Activated CD4-positive, alpha-beta T cell treated with anti-CD3 and anti-CD28 coated beads, Interleukin-2, amount 10 ng/mL, durations not matched to agents 24 days and 14 days (primary cell): ENCODE measurements around the gene EIF1. TPM values are rescaled to one million over a fixed set of nuclear protein-coding genes. Genes with fewer than 3 reads are reported as not detected.

Experiments used
- DNase-seq: peaks from one replicate; pipeline ENCODE4 v3.0.0; 2022
- H3K27ac Mint-ChIP-seq: one replicate; pipeline ENCODE4 v1.8.0; 2022; ENCODE audit warnings: mild to moderate bottlenecking, mixed read lengths
- H3K27me3 Mint-ChIP-seq: one replicate; pipeline ENCODE4 v1.8.0; 2022; ENCODE audit warnings: mixed read lengths
- H3K36me3 Mint-ChIP-seq: one replicate; pipeline ENCODE4 v1.8.0; 2022; ENCODE audit warnings: low read depth, mild to moderate bottlenecking, mixed read lengths
- H3K4me1 Mint-ChIP-seq: one replicate; pipeline ENCODE4 v1.8.0; 2021; ENCODE audit warnings: mixed read lengths
- H3K4me3 Mint-ChIP-seq: one replicate; pipeline ENCODE4 v1.8.0; 2022; ENCODE audit warnings: mild to moderate bottlenecking, moderate library complexity, mixed read lengths
- H3K9me3 Mint-ChIP-seq: one replicate; pipeline ENCODE4 v1.8.0; 2021; ENCODE audit warnings: mixed read lengths
- intact Hi-C: fragments of 100-400 bp; cut with micrococcal nuclease; formaldehyde crosslinking; loops from one replicate; pipeline ENCODE4 v1.15.1; 2023
- total RNA-seq: library from RNA; stranded (reverse); gene quantifications from 2 replicates; pipeline ENCODE4 v1.2.3, GENCODE V29; 2022

Gene EIF1
- total RNA-seq, 1 donor from 2014 or later: 837 TPM

GRCh38 chr17:41651625-41652460 lies 36.8 kb upstream of the EIF1 start:
- Mint-ChIP-seq H3K4me3 (no peak overlapping the region), H3K9me3 (no peaks in the 10 kb centered on the region), H3K36me3 (no peaks in the 10 kb centered on the region), H3K27me3 (no peaks in the 10 kb centered on the region), H3K27ac (no peak overlapping the region), H3K4me1 (peaks cover 7% of the 10 kb centered on the region)
- DNase-seq: no peak
- intact Hi-C loops: no loop called here

- Mint-ChIP-seq H3K4me3 (no peak overlapping the region), H3K4me1 (peaks cover 9% of the 10 kb centered on the region), H3K9me3 (no peaks in the 10 kb centered on the region), H3K27ac (no peak overlapping the region), H3K36me3 (no peaks in the 10 kb centered on the region), H3K27me3 (no peaks in the 10 kb centered on the region)
- intact Hi-C loops: no loop called here
- no peak for DNase-seq
Observed at GRCh38 chr17:41652461-41652970, 36.2 kb upstream of the EIF1 start.

- H3K9me3 Mint-ChIP-seq: no peaks in the 10 kb centered on the region
- H3K4me1 Mint-ChIP-seq: peaks cover 5% of the 10 kb centered on the region
- no peak overlapping the region for H3K4me3 Mint-ChIP-seq
- intact Hi-C loops: no loop called here
- DNase-seq: no peak
- no peaks in the 10 kb centered on the region for H3K27me3 Mint-ChIP-seq
- no peaks in the 10 kb centered on the region for H3K36me3 Mint-ChIP-seq
- no peak overlapping the region for H3K27ac Mint-ChIP-seq
Observed at GRCh38 chr17:41653421-41653820, 35.3 kb upstream of the EIF1 start.

- DNase-seq: no peak
- no peaks in the 10 kb centered on the region for H3K27me3 Mint-ChIP-seq
Observed at GRCh38 chr17:41653892-41654677, 34.6 kb upstream of the EIF1 start.

GRCh38 chr17:41654678-41655607 lies 33.7 kb upstream of the EIF1 start:
- Mint-ChIP-seq H3K4me1 (peaks cover 3% of the 10 kb centered on the region), H3K36me3 (no peaks in the 10 kb centered on the region), H3K27me3 (no peaks in the 10 kb centered on the region), H3K27ac (no peak overlapping the region), H3K9me3 (no peaks in the 10 kb centered on the region), H3K4me3 (no peak overlapping the region)
- intact Hi-C loops: no loop called here
- no peak for DNase-seq

More at GRCh38 chr17:41653892-41654677, 34.6 kb upstream of the EIF1 start:
- intact Hi-C loops: no loop called here
- no peak overlapping the region for H3K27ac Mint-ChIP-seq
- no peaks in the 10 kb centered on the region for H3K9me3 Mint-ChIP-seq
- H3K36me3 Mint-ChIP-seq: no peaks in the 10 kb centered on the region
- no peak overlapping the region for H3K4me3 Mint-ChIP-seq
- peaks cover 3% of the 10 kb centered on the region for H3K4me1 Mint-ChIP-seq

- H3K4me1 Mint-ChIP-seq: peaks cover 3% of the 10 kb centered on the region
Observed at GRCh38 chr17:41655611-41656111, 33.0 kb upstream of the EIF1 start.

GRCh38 chr17:41656249-41657023 lies 32.2 kb upstream of the EIF1 start:
- no peaks in the 10 kb centered on the region for H3K9me3 Mint-ChIP-seq
- no peak overlapping the region for H3K4me3 Mint-ChIP-seq
- intact Hi-C loops: no loop called here
- peaks cover 3% of the 10 kb centered on the region for H3K4me1 Mint-ChIP-seq
- H3K27me3 Mint-ChIP-seq: no peaks in the 10 kb centered on the region
- H3K36me3 Mint-ChIP-seq: no peaks in the 10 kb centered on the region
- no peak for DNase-seq
- no peak overlapping the region for H3K27ac Mint-ChIP-seq

More at GRCh38 chr17:41655611-41656111, 33.0 kb upstream of the EIF1 start:
- no peak overlapping the region for H3K4me3 Mint-ChIP-seq
- no peak for DNase-seq
- H3K27me3 Mint-ChIP-seq: no peaks in the 10 kb centered on the region
- intact Hi-C loops: no loop called here
- H3K36me3 Mint-ChIP-seq: no peaks in the 10 kb centered on the region
- no peak overlapping the region for H3K27ac Mint-ChIP-seq
- H3K9me3 Mint-ChIP-seq: no peaks in the 10 kb centered on the region

- no peak overlapping the region for H3K4me3 Mint-ChIP-seq
- H3K9me3 Mint-ChIP-seq: no peaks in the 10 kb centered on the region
- H3K27ac Mint-ChIP-seq: no peak overlapping the region
- peaks cover 3% of the 10 kb centered on the region for H3K4me1 Mint-ChIP-seq
- intact Hi-C loops: no loop called here
- no peak for DNase-seq
- H3K36me3 Mint-ChIP-seq: no peaks in the 10 kb centered on the region
- no peaks in the 10 kb centered on the region for H3K27me3 Mint-ChIP-seq
Observed at GRCh38 chr17:41657176-41657754, 31.4 kb upstream of the EIF1 start.

GRCh38 chr17:41657936-41658335 lies 30.7 kb upstream of the EIF1 start:
- no peak overlapping the region for H3K27ac Mint-ChIP-seq
- no peak for DNase-seq
- intact Hi-C loops: no loop called here
- H3K27me3 Mint-ChIP-seq: no peaks in the 10 kb centered on the region
- H3K4me3 Mint-ChIP-seq: no peak overlapping the region
- H3K9me3 Mint-ChIP-seq: no peaks in the 10 kb centered on the region
- H3K36me3 Mint-ChIP-seq: no peaks in the 10 kb centered on the region
- H3K4me1 Mint-ChIP-seq: peaks cover 5% of the 10 kb centered on the region

GRCh38 chr17:41658846-41659245 lies 29.8 kb upstream of the EIF1 start:
- Mint-ChIP-seq H3K4me1 (peaks cover 13% of the 10 kb centered on the region), H3K36me3 (no peaks in the 10 kb centered on the region), H3K27me3 (peaks cover 5% of the 10 kb centered on the region), H3K9me3 (no peaks in the 10 kb centered on the region), H3K4me3 (no peak overlapping the region), H3K27ac (no peak overlapping the region)
- no peak for DNase-seq
- intact Hi-C loops: no loop called here

GRCh38 chr17:41659427-41660212 lies 29.1 kb upstream of the EIF1 start:
- H3K4me3 Mint-ChIP-seq: no peak overlapping the region
- H3K36me3 Mint-ChIP-seq: no peaks in the 10 kb centered on the region
- peaks cover 6% of the 10 kb centered on the region for H3K27me3 Mint-ChIP-seq
- no peak for DNase-seq
- intact Hi-C loops: loop anchor here (5.0 to 10.0 kb wide), 2 partner anchors 172 to 805 kb away; partner anchors contain the start of gene KRT36
- H3K9me3 Mint-ChIP-seq: no peaks in the 10 kb centered on the region
- no peak overlapping the region for H3K27ac Mint-ChIP-seq
- peaks cover 13% of the 10 kb centered on the region for H3K4me1 Mint-ChIP-seq

- Mint-ChIP-seq H3K9me3 (no peaks in the 10 kb centered on the region), H3K4me1 (peaks cover 13% of the 10 kb centered on the region), H3K4me3 (no peak overlapping the region), H3K36me3 (no peaks in the 10 kb centered on the region), H3K27ac (no peak overlapping the region), H3K27me3 (peaks cover 8% of the 10 kb centered on the region)
- intact Hi-C loops: loop anchor here (5.0 to 10.0 kb wide), 2 partner anchors 173 to 805 kb away; partner anchors contain the start of gene KRT36
- no peak for DNase-seq
Observed at GRCh38 chr17:41660221-41660711, 28.4 kb upstream of the EIF1 start.
